Middle frontal gyrus (tissue), 1 donor: ENCODE results near the gene DCP2.

Source experiments
- DNase-seq: peaks from one replicate; pipeline ENCODE4 v3.0.0-alpha.2; 2015; ENCODE audit warnings: low spot score; ENCODE audit errors: extremely low spot score

Gene DCP2

DNA sequence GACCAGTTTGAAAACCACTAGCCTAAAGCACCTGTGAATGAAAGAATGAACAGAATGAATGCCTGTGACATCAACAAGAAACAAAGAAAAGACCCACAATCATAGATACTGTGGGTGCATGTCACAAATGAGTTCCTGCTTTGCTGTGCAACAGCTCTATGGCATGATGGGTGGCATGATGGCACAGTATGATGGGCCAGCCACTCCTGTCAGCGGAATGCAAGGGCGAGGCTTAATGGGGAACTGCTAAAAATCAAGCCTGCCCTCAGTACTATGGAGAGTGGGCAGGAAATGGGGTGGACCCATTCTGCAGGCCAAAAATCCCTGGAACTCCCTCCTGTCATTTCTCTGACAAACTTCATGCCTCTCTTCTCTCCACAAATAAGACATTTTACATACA lies 89.0 kb downstream of the DCP2 start:
- no peak for DNase-seq

DNA sequence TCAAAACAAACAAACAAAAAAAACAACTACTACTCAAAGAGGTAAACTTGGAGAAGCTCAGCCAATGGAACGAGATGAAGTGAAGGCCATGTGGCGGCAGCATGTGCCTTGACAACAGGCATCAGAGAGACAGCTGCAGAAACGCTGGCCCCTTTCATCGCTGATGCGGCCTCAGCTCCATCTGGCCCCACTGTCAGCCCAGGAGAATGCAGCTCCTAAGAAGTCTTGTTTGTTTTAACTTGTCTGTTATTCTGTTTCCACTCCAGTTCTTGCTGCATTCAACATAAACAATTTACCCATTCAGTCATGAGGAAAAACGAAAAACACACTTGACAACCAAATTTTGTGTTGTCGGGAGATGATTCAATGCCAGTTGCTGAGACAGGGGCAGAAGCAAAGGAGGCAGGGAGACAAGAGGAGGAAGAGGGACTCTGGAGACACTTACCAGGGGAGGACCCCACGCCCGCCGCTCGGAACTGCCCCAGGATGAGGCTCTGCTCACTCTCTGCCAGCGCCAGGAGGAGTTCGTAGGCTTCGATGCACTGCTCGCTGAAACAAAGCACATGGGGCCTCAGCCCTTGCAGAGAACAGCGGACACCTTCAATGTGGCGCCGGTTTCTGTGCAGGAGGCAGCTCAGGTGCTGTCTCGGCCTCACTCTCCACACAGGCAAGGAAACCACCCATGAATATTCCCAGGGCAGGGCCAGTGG lies 91.2 kb downstream of the DCP2 start:
- DNase-seq: no peak

- no peak for DNase-seq
Observed at GRCh38 chr5:113068559-113068958, 92.0 kb downstream of the DCP2 start.
